Superior temporal gyrus (tissue), 1 donor: Measurements from ENCODE around the gene CDKN1C.

Experiments used
- DNase-seq: peaks from one replicate; pipeline ENCODE4 v3.0.0-alpha.2; 2016; ENCODE audit errors: extremely low spot score

Gene CDKN1C

GRCh38 chr11:2923446-2924375 is 38.1 kb upstream of the CDKN1C start:
- no peak for DNase-seq

GRCh38 chr11:2922655-2923054 is 37.1 kb upstream of the CDKN1C start:
- no peak for DNase-seq

GRCh38 chr11:2921742-2922493 is 36.3 kb upstream of the CDKN1C start:
- no peak for DNase-seq

GRCh38 chr11:2921261-2921660 is 35.7 kb upstream of the CDKN1C start:
- no peak for DNase-seq

GRCh38 chr11:2920343-2920742 is 34.8 kb upstream of the CDKN1C start:
- DNase-seq: no peak

- DNase-seq: no peak
These were observed 34.3 kb upstream of the CDKN1C start for GRCh38 chr11:2919837-2920236.

GRCh38 chr11:2919188-2919587 is 33.6 kb upstream of the CDKN1C start:
- no peak for DNase-seq

GRCh38 chr11:2917842-2918490 is 32.4 kb upstream of the CDKN1C start:
- no peak for DNase-seq

- DNase-seq: no peak
These were observed 31.5 kb upstream of the CDKN1C start for GRCh38 chr11:2916892-2917645.

- no peak for DNase-seq
These were observed 30.7 kb upstream of the CDKN1C start for GRCh38 chr11:2916114-2916891.

- no peak for DNase-seq
These were observed 29.9 kb upstream of the CDKN1C start for GRCh38 chr11:2915473-2915872.

- peak; percentile 24 for DNase-seq
These were observed 29.1 kb upstream of the CDKN1C start for GRCh38 chr11:2914455-2915195.

- DNase-seq: no peak
These were observed 28.2 kb upstream of the CDKN1C start for GRCh38 chr11:2913776-2914175.

- no peak for DNase-seq
These were observed 27.4 kb upstream of the CDKN1C start for GRCh38 chr11:2913019-2913431.

GRCh38 chr11:2912498-2912897 is 26.9 kb upstream of the CDKN1C start:
- no peak for DNase-seq

GRCh38 chr11:2911785-2912391 is 26.3 kb upstream of the CDKN1C start:
- no peak for DNase-seq

- DNase-seq: no peak
These were observed 25.7 kb upstream of the CDKN1C start for GRCh38 chr11:2911088-2911784.

- DNase-seq: no peak
These were observed 24.9 kb upstream of the CDKN1C start for GRCh38 chr11:2910401-2910955.
